NCI-H1105 (cell line): ENCODE results near the gene ZNF567.

Experiments
- DNase-seq: peaks from one replicate; lab custom pipeline; 2025; lab: John Stamatoyannopoulos, UW

Gene ZNF567

GRCh38 chr19:36750066-36750691, 62.8 kb downstream of the ZNF567 start:
- no peak for DNase-seq
